T-helper 1 cell treated with Interleukin-12 subunit alpha and Interleukin-12 subunit beta and Interleukin-4 antibody, amounts not matched to agents 30 μg/mL and 1 μg/mL, for 36 hours (primary cell): ENCODE results near the gene CLCN1.

Source experiments
- H3K27ac Mint-ChIP-seq: one replicate; pipeline ENCODE4 v1.8.0; 2021; ENCODE audit warnings: mild to moderate bottlenecking, mixed read lengths
- H3K27me3 Mint-ChIP-seq: one replicate; pipeline ENCODE4 v1.8.0; 2021; ENCODE audit warnings: low read depth, mixed read lengths
- H3K36me3 Mint-ChIP-seq: one replicate; pipeline ENCODE4 v1.8.0; 2021; ENCODE audit warnings: low read depth, mixed read lengths
- H3K4me1 Mint-ChIP-seq: one replicate; pipeline ENCODE4 v1.8.0; 2021; ENCODE audit warnings: low read depth, mixed read lengths
- H3K4me3 Mint-ChIP-seq: one replicate; pipeline ENCODE4 v1.8.0; 2021; ENCODE audit warnings: mild to moderate bottlenecking, moderate library complexity, mixed read lengths
- H3K9me3 Mint-ChIP-seq: one replicate; pipeline ENCODE4 v1.8.0; 2021; ENCODE audit warnings: mixed read lengths

Gene CLCN1

GRCh38 chr7:143359771-143360353 lies 44.0 kb downstream of the CLCN1 start:
- Mint-ChIP-seq H3K27ac (no peak overlapping the region), H3K36me3 (no peaks in the 10 kb centered on the region), H3K4me1 (peaks cover 8% of the 10 kb centered on the region), H3K4me3 (peak overlapping the region; percentile 78), H3K27me3 (peaks cover 59% of the 10 kb centered on the region), H3K9me3 (no peaks in the 10 kb centered on the region)

GRCh38 chr7:143360788-143361551 lies 45.1 kb downstream of the CLCN1 start:
- H3K27me3 Mint-ChIP-seq: peaks cover 66% of the 10 kb centered on the region
- no peak overlapping the region for H3K27ac Mint-ChIP-seq
- peak overlapping the region; percentile 78 for H3K4me3 Mint-ChIP-seq
- no peaks in the 10 kb centered on the region for H3K36me3 Mint-ChIP-seq
- H3K9me3 Mint-ChIP-seq: no peaks in the 10 kb centered on the region
- H3K4me1 Mint-ChIP-seq: peaks cover 8% of the 10 kb centered on the region

GRCh38 chr7:143361552-143362130 lies 45.7 kb downstream of the CLCN1 start:
- Mint-ChIP-seq H3K27ac (no peak overlapping the region), H3K27me3 (peaks cover 73% of the 10 kb centered on the region), H3K4me3 (peak overlapping the region; percentile 79), H3K36me3 (no peaks in the 10 kb centered on the region), H3K9me3 (no peaks in the 10 kb centered on the region), H3K4me1 (peaks cover 8% of the 10 kb centered on the region)

GRCh38 chr7:143362131-143363015 lies 46.5 kb downstream of the CLCN1 start, which contains the start of gene FAM131B:
FAM131B (minus strand) TSS chr7:143362713; CDS start chr7:143362603, 110 bp downstream.
- peaks cover 80% of the 10 kb centered on the region for H3K27me3 Mint-ChIP-seq
- peaks cover 8% of the 10 kb centered on the region for H3K4me1 Mint-ChIP-seq
- no peaks in the 10 kb centered on the region for H3K36me3 Mint-ChIP-seq

GRCh38 chr7:143363016-143363937 lies 47.4 kb downstream of the CLCN1 start:
- H3K27ac Mint-ChIP-seq: no peak overlapping the region

More at GRCh38 chr7:143362131-143363015, 46.5 kb downstream of the CLCN1 start, which contains the start of gene FAM131B:
- H3K27ac Mint-ChIP-seq: no peak within 1 kb of the TSS
- no peaks in the 10 kb centered on the region for H3K9me3 Mint-ChIP-seq
- peak within 1 kb of the TSS; percentile 79 for H3K4me3 Mint-ChIP-seq

GRCh38 chr7:143367972-143368371 lies 52.1 kb downstream of the CLCN1 start:
- Mint-ChIP-seq H3K4me1 (peaks cover 15% of the 10 kb centered on the region), H3K36me3 (peaks cover 2% of the 10 kb centered on the region), H3K4me3 (no peak overlapping the region), H3K9me3 (no peaks in the 10 kb centered on the region), H3K27me3 (peaks cover 60% of the 10 kb centered on the region), H3K27ac (no peak overlapping the region)

More at GRCh38 chr7:143363016-143363937, 47.4 kb downstream of the CLCN1 start:
- H3K4me1 Mint-ChIP-seq: peaks cover 8% of the 10 kb centered on the region
- H3K9me3 Mint-ChIP-seq: no peaks in the 10 kb centered on the region
- no peaks in the 10 kb centered on the region for H3K36me3 Mint-ChIP-seq
- H3K27me3 Mint-ChIP-seq: peaks cover 85% of the 10 kb centered on the region
- H3K4me3 Mint-ChIP-seq: peak overlapping the region; percentile 63

GRCh38 chr7:143368387-143368786 lies 52.5 kb downstream of the CLCN1 start:
- H3K9me3 Mint-ChIP-seq: no peaks in the 10 kb centered on the region
- H3K4me1 Mint-ChIP-seq: peaks cover 13% of the 10 kb centered on the region
- no peak overlapping the region for H3K27ac Mint-ChIP-seq
- H3K36me3 Mint-ChIP-seq: peaks cover 2% of the 10 kb centered on the region
- peaks cover 56% of the 10 kb centered on the region for H3K27me3 Mint-ChIP-seq
- no peak overlapping the region for H3K4me3 Mint-ChIP-seq

- Mint-ChIP-seq H3K4me1 (peaks cover 21% of the 10 kb centered on the region), H3K36me3 (peaks cover 2% of the 10 kb centered on the region), H3K27ac (no peak overlapping the region), H3K4me3 (no peak overlapping the region), H3K9me3 (no peaks in the 10 kb centered on the region), H3K27me3 (peaks cover 40% of the 10 kb centered on the region)
These were observed 54.1 kb downstream of the CLCN1 start for GRCh38 chr7:143369678-143370651.

- Mint-ChIP-seq H3K27ac (no peak overlapping the region), H3K4me3 (no peak overlapping the region), H3K4me1 (peaks cover 39% of the 10 kb centered on the region), H3K27me3 (peaks cover 20% of the 10 kb centered on the region), H3K9me3 (no peaks in the 10 kb centered on the region), H3K36me3 (peaks cover 2% of the 10 kb centered on the region)
These were observed 56.2 kb downstream of the CLCN1 start for GRCh38 chr7:143372070-143372469.

GRCh38 chr7:143373255-143373794 lies 57.4 kb downstream of the CLCN1 start:
- no peak overlapping the region for H3K4me3 Mint-ChIP-seq
- H3K4me1 Mint-ChIP-seq: peaks cover 42% of the 10 kb centered on the region
- no peak overlapping the region for H3K27ac Mint-ChIP-seq
- peaks cover 10% of the 10 kb centered on the region for H3K27me3 Mint-ChIP-seq
- H3K9me3 Mint-ChIP-seq: no peaks in the 10 kb centered on the region
- peaks cover 2% of the 10 kb centered on the region for H3K36me3 Mint-ChIP-seq

- H3K4me1 Mint-ChIP-seq: peaks cover 51% of the 10 kb centered on the region
- no peaks in the 10 kb centered on the region for H3K9me3 Mint-ChIP-seq
- H3K27ac Mint-ChIP-seq: peak overlapping the region; percentile 46
- H3K4me3 Mint-ChIP-seq: no peak overlapping the region
- peaks cover 10% of the 10 kb centered on the region for H3K27me3 Mint-ChIP-seq
- peaks cover 2% of the 10 kb centered on the region for H3K36me3 Mint-ChIP-seq
These were observed 58.6 kb downstream of the CLCN1 start for GRCh38 chr7:143374561-143374960.

- Mint-ChIP-seq H3K9me3 (no peaks in the 10 kb centered on the region), H3K27me3 (peaks cover 4% of the 10 kb centered on the region), H3K4me1 (peaks cover 55% of the 10 kb centered on the region), H3K27ac (peak overlapping the region; percentile 69), H3K36me3 (peaks cover 2% of the 10 kb centered on the region), H3K4me3 (no peak overlapping the region)
These were observed 59.6 kb downstream of the CLCN1 start for GRCh38 chr7:143375298-143376034.
